Measurements from ENCODE around the gene RHCE.

GRCh38 chr1:25347556-25347955, 73.1 kb downstream of the RHCE start:
- TF ChIP-seq CTCF (IDR thresholded peaks at IDR 0.05; ENCODE audit: insufficient read depth, low read depth, low read length) (no peak), EZH2 (IDR thresholded peaks at IDR 0.05; ENCODE audit: insufficient read depth, low read length) (no peak)
